Hepatocyte (in vitro differentiated cells): ENCODE data around the gene GPR142.

ENCODE experiments used
- CTCF ChIP-seq: fragments of 200-600 bp; sonication (generic); IDR thresholded peaks from 2 replicates; pipeline ENCODE4 v1.5.1; 2016; ENCODE audit warnings: antibody characterized with exemption, mild to moderate bottlenecking; ENCODE audit not compliant: poor library complexity
- EZH2 ChIP-seq: fragments of 200-600 bp; sonication (generic); IDR thresholded peaks from 2 replicates; pipeline ENCODE4 v1.6.1; 2016; ENCODE audit warnings: antibody characterized with exemption, mild to moderate bottlenecking, borderline replicate concordance

DNA sequence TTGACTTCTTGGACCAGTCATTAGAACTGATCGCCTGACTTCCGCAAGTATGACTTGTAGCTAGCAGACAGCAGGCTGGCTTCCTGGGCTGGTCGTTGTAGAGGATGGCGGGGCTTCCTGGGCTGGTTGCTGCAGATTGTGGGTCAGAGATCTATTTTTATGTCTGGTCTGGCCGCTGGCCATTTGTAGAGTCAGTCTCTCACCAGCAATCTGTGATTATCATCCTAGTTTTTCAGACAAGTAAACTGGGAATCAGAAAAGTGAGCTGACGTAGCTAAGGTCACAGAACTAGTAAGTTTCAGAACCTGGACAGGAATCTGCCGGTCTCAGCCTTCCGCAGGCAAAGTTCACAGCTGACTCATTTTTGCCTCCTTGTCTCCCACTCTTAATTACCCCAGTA, 19.1 kb downstream of the GPR142 start:
- TF ChIP-seq CTCF: no peak
- no peak for TF ChIP-seq EZH2
